Renal cortex interstitium (tissue), 15 donors: Measurements from ENCODE around the gene FOXL1. TPM values are rescaled to one million over a fixed set of nuclear protein-coding genes. Genes with fewer than 3 reads are reported as not detected.

Experiments
- DNase-seq, 11 donors: peaks; one replicate each; pipeline ENCODE4 v3.0.0-alpha.2; 2013; ENCODE audit warnings: low read depth in 9 of 11, low spot score in 4 of 11; ENCODE audit errors: extremely low read depth in 1 of 11
- long read RNA-seq, 16 experiments: transcript quantifications; one replicate each; lab custom pipeline, GENCODE V29; 2026
- polyA plus RNA-seq, 3 donors: library from polyadenylated mRNA; unstranded; fragments of 120-200 nt; gene quantifications; one replicate each; pipeline ENCODE4 v1.2.1, GENCODE V29; 2013; ENCODE audit not compliant: insufficient read length in 3 of 3

Gene FOXL1
- polyA plus RNA-seq: 10 to 100 TPM; 11.3 to 17.8 (median 16.1) TPM
- long read RNA-seq, donor 1, transcript FOXL1-201 (1 exons, 3,655 nt): major isoform, 17 of 17 reads
- long read RNA-seq, donor 1, partial matches to known transcripts: 0 of 17 reads
- long read RNA-seq, donor 1, other reads (novel, unspliced or antisense): 0 of 17 reads
- long read RNA-seq, donor 2, transcript FOXL1-201 (1 exons, 3,655 nt): major isoform, 13 of 13 reads
- long read RNA-seq, donor 2, partial matches to known transcripts: 0 of 13 reads
- long read RNA-seq, donor 2, other reads (novel, unspliced or antisense): 0 of 13 reads
- long read RNA-seq, donor 3, transcript FOXL1-201 (1 exons, 3,655 nt): major isoform, 30 of 31 reads
- long read RNA-seq, donor 3, partial matches to known transcripts: 0 of 31 reads
- long read RNA-seq, donor 3, other reads (novel, unspliced or antisense): 0 of 31 reads
- long read RNA-seq, donor 4, transcript FOXL1-201 (1 exons, 3,655 nt): major isoform, 12 of 12 reads
- long read RNA-seq, donor 4, partial matches to known transcripts: 0 of 12 reads
- long read RNA-seq, donor 4, other reads (novel, unspliced or antisense): 0 of 12 reads
- long read RNA-seq, donor 5: 0 reads
- long read RNA-seq, donor 6, transcript FOXL1-201 (1 exons, 3,655 nt): major isoform, 8 of 8 reads
- long read RNA-seq, donor 6, partial matches to known transcripts: 0 of 8 reads
- long read RNA-seq, donor 6, other reads (novel, unspliced or antisense): 0 of 8 reads
- long read RNA-seq, donor 7, transcript FOXL1-201 (1 exons, 3,655 nt): major isoform, 18 of 18 reads
- long read RNA-seq, donor 7, partial matches to known transcripts: 0 of 18 reads
- long read RNA-seq, donor 7, other reads (novel, unspliced or antisense): 0 of 18 reads
- long read RNA-seq, donor 8: 0 reads
- long read RNA-seq, donor 9, transcript FOXL1-201 (1 exons, 3,655 nt): major isoform, 16 of 16 reads
- long read RNA-seq, donor 9, partial matches to known transcripts: 0 of 16 reads
- long read RNA-seq, donor 9, other reads (novel, unspliced or antisense): 0 of 16 reads
- long read RNA-seq, donor 10, transcript FOXL1-201 (1 exons, 3,655 nt): major isoform, 13 of 13 reads
- long read RNA-seq, donor 10, partial matches to known transcripts: 0 of 13 reads
- long read RNA-seq, donor 10, other reads (novel, unspliced or antisense): 0 of 13 reads
- long read RNA-seq, donor 11, transcript FOXL1-201 (1 exons, 3,655 nt): major isoform, 7 of 8 reads
- long read RNA-seq, donor 11, partial matches to known transcripts: 0 of 8 reads
- long read RNA-seq, donor 11, other reads (novel, unspliced or antisense): 0 of 8 reads
- long read RNA-seq, donor 12, transcript FOXL1-201 (1 exons, 3,655 nt): major isoform, 5 of 5 reads
- long read RNA-seq, donor 12, partial matches to known transcripts: 0 of 5 reads
- long read RNA-seq, donor 12, other reads (novel, unspliced or antisense): 0 of 5 reads
- long read RNA-seq, donor 13: 0 reads
- long read RNA-seq, donor 14, transcript FOXL1-201 (1 exons, 3,655 nt): major isoform, 8 of 8 reads
- long read RNA-seq, donor 14, partial matches to known transcripts: 0 of 8 reads
- long read RNA-seq, donor 14, other reads (novel, unspliced or antisense): 0 of 8 reads
- long read RNA-seq, donor 15, partial matches to known transcripts: 0 of 4 reads
- long read RNA-seq, donor 15, other reads (novel, unspliced or antisense): 0 of 4 reads
- long read RNA-seq, donor 16, transcript FOXL1-201 (1 exons, 3,655 nt): major isoform, 17 of 17 reads
- long read RNA-seq, donor 16, partial matches to known transcripts: 0 of 17 reads
- long read RNA-seq, donor 16, other reads (novel, unspliced or antisense): 0 of 17 reads

DNA sequence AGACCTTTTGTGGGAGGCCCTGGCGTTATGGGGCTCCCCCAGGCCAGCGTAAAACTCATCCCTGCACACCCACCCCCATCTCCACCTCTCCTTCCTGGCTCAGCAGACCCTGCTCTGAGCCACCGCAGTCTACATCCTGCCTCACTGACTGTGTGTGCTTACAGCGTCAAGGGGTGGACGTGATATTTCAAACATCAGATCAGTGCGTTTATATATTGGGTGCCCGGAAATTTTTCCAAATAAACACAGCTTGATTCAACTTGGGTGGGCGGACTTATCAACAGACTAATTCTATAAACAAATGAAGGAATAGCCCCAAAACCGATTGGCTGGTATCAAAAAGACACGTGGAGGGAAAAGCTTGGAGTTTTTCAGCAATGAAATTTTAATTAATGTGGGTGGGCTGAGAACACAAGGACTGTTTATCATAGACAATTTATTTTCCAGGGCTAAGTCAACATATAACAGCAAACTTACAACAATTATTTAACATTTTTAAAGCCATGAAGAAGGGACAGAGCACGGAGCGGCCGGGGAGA lies at the start of gene FOXL1:
FOXL1 (plus strand) TSS at position 489 of the 539 bp plus-strand sequence. CDS start 175 bp downstream, outside the sequence.
- DNase-seq: peak in 4 of 11 donors; percentile 72 to 85 (median 80)

DNA sequence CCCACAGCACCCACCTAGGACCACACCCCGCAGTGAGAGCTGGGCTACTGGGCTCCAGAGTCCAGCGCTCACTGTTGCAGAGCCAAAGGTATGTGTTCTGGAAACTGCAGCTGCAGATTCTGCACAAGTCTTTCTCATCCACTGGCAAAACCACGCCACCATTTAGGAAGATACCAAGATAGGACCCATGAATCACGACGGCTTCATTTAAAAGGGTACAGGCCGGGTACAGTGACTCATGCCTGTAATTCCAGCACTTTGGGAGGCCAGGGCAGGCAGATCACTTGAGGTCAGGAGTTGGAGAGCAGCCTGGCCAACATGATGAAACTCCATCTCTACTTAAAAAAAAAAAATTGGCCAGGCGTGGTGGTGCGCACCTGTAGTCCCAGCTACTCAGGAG lies 49.2 kb upstream of the FOXL1 start:
- DNase-seq: no peak

DNA sequence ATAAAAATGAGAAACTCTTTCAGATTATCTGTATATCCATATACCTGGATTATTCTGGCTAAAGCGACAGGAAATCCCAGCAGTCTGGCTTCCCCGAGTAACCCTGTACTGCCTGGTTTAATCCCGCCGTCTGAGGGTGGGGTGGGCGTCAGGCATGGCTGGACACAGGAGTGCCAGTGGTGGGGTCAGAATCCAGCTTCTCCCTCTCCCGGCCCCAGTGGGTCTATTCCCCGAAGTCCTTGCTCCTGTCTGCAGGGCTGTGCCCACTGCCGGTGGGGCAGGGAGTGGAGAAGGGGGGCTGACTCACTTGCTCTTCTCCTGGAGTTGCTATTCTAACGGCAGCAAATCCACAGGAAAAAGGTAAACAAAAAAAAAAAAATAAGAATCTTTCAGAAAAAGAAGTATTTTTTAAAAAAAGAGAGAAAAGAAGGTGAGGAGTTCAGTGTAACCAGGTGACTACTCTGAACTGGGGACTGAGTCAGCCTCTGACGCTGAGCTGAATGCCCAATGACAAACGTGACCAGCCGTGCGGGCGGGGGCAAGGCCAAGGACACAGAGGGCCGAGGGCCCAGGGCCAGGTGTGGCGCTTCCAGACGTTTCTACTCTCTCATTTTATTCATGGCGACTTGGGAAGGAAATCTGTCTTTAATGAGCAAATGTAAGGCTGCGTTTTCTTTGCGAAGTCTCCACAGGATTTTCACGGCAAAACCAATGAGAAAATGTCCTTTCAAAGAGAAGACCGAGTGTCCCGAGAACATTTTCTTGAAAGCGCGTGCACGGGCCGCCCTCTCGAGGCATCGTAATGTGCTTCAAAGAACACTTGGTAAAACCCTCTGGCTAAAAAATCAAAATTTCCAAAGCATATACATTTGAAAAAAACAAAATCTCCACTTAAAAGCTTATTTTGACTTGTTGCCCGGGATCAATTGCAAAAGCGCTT lies 47.8 kb upstream of the FOXL1 start:
- no peak for DNase-seq

DNA sequence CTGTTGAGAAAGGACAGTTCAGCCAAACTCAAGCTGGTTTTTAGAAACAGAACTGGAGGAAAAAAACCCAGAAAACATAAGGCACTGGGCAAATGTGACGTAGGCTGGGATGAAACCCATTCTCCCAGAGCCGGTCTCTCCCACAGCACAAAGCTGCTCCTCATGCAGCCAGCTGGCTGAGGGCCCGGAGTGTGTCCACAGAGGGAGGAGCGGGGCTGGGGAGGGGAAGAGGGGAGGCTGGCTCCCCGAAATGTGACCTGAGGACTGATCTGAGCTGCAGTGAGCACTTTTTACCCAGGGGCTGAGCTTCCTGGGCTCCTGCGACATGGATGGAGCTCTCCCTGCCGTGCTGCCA lies 47.2 kb upstream of the FOXL1 start:
- no peak for DNase-seq

DNA sequence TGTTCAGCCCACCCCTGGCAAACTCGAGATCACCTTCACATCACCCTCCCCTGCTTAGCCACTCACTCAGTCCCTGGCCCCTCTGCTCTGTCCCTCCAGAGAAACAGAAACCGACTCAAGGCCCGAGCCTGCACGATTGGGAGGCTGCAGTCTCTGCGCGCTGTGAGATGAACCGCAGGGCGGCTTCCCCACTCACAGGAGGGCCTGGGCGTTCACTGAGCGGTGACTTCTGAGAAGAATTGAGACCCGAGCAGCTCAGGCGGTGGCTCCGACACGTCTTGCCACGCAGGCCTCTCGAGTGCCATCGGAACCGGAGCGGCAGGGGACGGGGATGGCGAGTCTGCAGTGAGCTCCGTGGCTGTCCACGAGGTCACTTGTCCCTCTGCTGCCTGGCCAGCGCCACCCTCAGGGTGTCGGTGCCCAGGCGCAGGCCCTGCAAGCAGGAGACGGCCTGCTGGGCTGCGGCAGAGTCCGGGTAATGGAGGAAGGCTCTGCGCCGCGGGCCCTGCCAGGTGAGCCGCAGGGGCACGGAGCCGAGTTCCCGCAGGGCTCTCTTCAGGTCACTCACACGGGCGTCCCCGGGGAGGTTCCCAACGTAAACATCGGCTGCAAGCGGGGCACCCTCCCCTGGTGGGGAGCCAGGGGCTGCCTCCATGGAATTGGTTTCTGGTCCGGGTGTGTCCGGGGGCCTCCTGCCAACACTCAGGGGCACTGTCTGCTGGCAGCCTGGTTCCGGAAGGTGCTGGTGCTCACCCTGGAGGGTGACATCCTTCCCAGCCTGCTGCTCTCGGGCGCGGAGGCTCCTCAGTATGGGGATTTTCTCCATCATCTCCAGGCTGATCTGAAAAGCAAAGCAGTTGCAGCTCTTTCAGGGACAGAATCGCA lies 46.5 kb upstream of the FOXL1 start:
- DNase-seq: no peak

DNA sequence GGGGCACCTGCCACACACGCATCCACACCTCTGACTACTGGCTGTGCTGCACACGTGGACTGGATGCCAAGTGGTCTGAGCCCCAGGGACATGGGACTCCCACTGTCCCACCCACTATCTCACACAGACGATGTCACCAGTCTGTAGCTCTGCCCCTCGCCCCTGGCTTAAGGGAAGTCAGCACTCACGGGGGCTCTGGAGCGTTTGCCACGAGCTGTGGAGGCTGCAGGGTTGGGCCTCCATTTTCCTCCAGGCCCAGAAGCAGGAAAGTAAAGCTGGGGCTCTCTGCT lies 45.9 kb upstream of the FOXL1 start:
- no peak for DNase-seq

DNA sequence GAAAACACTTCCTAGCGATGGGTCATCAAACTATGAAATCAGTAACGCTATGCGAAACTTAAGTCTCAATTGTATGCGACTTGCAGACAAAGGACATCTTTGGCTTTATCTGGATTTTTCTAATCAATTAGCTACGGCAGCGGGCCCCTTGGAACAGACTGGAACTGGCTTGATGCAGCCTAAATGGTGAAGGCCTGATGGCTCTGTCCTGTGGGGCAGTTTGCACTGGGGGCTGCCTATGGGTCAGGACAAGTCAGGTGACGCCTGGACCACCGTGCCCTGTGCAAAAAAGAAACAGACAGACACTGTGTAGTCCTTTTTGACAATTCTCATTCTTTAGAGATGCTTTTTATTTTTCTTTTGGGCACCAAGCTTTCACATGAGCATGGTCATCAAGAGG lies 45.3 kb upstream of the FOXL1 start:
- DNase-seq: no peak

DNA sequence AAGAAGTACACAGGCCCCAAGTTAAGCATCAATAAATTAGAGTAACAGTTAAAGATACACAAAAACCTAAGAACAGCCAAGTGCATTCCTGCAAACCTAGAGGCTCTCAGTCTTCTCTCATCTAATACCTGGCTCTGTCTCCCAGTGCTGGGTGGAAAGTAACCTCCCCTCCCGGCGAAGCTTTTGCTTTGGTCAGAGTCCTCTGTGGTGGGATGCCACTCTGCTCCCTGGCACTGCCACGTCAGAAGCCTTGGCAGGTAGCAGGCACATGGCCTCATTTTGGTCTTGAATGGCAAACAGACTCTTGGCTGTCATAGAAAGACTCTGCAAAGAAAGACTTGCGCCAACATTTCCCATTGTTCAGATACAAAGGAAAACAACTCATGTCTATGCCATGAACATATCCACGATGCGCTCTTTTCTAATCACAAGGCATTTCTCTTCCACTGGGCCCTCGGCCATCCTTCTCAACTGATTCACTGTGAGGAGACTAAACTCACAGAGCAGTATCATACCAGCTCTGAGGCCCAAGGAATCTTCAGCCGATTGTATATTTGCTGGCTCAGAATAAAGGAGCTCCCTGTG lies 44.5 kb upstream of the FOXL1 start:
- DNase-seq: no peak

DNA sequence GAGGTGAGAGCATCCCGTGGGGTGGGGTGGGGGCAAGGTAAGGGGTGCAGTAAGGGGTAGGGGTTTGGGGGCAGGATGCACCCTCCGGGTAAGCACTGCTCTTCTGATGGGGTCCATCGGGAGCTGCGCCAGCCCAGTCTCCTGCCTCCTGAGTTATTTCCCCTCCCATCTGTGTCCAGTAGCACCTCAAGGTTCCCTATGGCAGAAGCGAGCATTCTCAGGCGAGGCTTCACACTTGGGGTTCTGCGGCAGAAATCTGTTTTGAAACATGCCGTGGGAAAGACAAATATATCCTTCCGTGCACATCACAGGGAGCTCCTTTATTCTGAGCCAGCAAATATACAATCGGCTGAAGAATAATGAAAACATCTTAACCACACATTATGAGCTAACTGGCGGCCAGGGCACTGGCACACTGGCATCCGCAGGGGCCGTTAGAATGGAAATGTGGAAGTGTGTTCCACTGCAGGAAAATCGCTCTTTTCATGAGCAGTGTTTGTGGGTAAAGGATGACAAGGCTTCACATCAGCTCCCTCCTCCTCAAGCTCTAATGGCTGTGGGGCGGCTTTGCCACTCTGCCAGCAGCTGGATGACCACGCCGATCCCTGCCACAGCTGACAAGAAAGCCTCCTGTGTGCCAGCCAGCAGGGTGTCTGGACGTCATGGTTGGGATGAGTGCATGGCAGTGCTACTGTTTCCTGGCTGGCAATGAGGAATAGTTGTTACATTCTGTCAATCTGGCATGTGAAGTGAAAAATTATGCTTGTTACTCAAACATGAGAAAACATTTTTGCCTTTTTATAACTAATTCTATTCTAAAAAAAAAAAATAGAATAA lies 43.4 kb upstream of the FOXL1 start:
- DNase-seq: no peak

DNA sequence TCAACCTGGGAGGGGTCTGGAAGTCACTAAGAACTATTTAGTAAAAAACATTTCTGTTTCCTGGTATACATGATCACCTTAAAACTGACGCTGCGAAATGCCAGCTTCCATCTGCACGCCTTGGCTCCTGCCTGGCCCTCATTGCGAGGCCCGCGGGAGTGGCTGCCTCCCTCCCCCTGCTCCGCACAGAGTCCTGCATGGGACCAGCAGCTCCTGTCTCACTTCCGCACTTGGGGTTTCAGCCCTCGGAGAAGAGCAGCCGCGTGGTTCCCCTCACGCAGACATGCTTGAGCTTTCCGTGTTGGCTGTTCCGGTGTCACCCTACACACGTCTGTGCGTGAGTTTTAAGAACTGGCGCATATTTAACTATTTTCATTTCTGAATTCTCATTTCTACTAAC lies 41.7 kb upstream of the FOXL1 start:
- DNase-seq: no peak

DNA sequence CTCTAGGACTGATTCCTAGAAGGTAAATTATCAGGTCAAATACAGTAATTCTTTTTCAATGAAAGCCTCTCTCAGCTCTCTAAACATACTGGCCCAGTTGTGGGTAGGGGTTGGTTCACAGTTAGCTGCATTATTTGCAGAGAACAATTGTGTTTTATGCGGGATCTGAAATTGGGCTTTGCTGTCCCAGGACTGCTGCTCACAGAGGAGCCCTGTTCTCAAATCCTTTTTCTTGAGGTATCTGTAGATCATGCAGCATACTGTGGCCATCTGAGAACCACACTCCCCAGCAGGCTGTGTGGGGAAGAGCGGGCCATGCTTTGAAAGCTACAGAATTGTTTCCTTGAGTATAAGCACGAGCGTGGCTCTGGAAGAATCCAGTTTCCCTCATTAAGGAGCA lies 40.9 kb upstream of the FOXL1 start:
- no peak for DNase-seq

DNA sequence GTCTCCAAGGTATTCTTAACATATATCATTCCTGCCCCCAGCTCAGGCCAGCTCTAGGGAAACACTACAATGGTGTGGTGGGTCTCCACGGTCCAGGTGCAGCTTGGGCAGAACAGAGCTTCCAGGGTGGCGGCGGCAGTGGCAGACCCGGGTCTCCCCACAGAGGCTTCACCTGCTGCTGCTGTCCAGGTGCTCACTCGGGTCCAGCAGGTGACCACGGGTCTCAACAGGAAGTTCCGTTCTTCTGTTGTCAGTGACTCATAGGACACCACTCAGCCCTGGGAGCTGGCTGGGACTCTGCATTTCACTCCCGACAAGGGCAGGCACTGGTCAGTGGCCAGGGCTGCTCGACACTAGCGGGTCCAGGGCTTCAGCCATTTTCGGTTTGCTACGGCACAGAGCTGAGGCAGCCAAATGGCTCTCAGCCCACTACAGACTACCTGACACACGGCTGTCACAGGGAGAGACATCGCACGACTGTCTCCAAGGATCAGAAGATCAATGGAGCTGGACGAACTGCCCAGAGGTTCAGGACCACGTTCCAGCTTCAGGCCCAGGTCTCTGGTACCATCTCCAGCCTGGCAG lies 40.1 kb upstream of the FOXL1 start:
- DNase-seq: no peak

DNA sequence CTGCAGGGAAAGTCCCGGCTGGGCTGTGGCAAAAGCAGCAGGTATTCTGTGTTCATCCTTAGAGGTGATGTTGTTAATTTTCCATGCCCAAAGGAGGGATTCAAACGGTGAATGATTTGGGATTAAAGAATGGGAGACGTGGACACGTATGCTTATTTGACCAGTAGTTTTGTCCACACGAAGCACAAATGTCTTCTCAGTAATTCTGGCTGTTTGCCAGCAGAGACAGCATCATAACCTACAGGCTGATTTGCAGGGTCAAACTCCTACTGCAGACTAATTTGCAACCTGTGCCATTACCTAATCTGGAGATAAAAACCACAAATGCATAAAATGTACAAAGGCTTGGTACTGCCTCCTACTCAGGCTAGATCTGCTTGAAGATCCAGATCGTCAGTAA lies 37.5 kb upstream of the FOXL1 start:
- no peak for DNase-seq

DNA sequence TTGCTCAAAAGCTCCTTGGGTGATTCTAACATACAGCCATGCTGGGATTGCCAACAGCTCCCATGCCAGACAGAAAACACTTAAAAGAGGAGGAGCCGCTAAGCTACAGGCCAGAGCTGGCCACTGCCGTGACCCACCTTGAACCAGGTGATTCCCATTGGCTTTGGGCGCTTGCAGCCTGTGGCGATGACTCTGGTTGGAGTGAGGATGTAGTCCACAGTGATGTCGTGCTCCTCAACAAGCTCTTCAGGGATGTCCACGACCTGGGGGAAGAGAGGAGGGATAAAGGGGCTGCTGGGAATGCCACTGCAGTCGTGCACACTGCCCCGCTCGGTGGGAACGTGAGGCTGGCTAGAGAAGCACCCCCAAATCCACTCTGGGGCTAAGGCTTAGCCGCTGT lies 36.8 kb upstream of the FOXL1 start:
- DNase-seq: no peak
